HL-60/S4 (cell line): ENCODE data around the gene MLPH.

ENCODE experiments used
- in situ Hi-C: fragments of 300-500 bp; cut with MboI; formaldehyde crosslinking; loops from 2 replicates; pipeline ENCODE4 v1.14.3; 2022; ENCODE audit warnings: low sequenced_read_pairs

Gene MLPH

GRCh38 chr2:237515621-237516275 is 28.7 kb downstream of the MLPH start:
- in situ Hi-C loops, result loop anchor here (10.0 kb wide), 1 partner anchor 59 kb away; no protein-coding TSS in a partner anchor

DNA sequence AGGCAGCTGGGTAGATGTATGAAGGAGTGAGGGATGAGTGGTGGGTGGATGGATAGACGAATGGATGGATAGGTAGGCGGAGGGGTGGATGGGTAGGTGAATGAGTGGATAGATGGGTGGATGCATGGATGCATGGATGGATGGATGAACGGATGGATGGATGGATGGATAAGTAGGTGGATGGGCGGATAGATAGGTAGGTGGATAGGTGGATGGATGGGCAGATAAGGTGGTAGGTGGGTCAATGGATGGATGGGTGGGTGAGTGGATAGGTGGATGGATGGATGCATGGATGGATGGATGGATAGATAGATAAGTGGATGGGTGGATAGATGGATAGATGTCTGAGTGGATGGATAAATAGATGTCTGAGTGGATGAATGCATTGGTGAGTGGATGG is 30.1 kb downstream of the MLPH start:
- in situ Hi-C loops, result loop anchor here (10.0 kb wide), 1 partner anchor 58 kb away; no protein-coding TSS in a partner anchor

DNA sequence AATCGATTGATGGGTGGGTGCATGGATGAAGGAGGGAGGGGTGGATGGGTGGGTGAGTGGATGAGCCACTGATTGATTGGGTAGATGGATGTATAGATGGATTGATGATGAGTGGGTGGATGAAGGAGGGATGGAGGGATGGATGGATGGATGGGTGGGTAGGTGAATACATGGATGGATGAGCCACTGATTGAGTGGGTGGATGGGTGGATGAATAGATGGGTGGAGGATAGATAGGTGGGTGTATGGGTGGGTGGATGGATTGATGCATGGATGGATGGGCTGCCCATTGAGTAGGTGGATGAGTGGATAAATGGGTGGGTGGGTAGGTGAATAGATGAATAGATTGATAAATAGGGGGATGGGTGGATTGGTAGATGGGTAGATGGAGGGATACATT is 30.9 kb downstream of the MLPH start:
- in situ Hi-C loops, result loop anchor here (10.0 kb wide), 1 partner anchor 57 kb away; no protein-coding TSS in a partner anchor

GRCh38 chr2:237519506-237520245 is 32.6 kb downstream of the MLPH start:
- in situ Hi-C loops, result loop anchor here (10.0 kb wide), 1 partner anchor 55 kb away; no protein-coding TSS in a partner anchor

DNA sequence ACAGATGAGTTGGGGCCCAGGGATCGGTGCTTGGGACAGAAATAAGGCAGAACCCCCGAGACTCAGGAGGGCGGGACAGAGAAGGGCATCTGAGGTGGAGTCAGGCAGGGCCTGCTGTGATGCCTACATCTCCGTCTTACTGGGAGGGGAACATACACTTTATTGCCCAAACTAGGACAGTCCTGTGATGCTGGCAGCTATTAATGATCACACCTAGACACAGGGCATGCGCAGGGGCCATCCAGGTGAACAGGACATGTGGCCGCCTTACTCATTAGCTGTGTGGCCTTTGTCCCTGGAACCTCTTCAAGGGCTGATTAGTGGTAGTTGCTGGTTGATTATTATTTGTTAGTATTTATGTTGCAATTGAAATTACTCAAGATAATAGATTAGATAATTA is 33.2 kb downstream of the MLPH start:
- in situ Hi-C loops, result no loop called here

- in situ Hi-C loops, result no loop called here
Measured at GRCh38 chr2:237524631-237525030, 37.6 kb downstream of the MLPH start.

GRCh38 chr2:237525559-237526157 is 38.6 kb downstream of the MLPH start:
- in situ Hi-C loops, result no loop called here

DNA sequence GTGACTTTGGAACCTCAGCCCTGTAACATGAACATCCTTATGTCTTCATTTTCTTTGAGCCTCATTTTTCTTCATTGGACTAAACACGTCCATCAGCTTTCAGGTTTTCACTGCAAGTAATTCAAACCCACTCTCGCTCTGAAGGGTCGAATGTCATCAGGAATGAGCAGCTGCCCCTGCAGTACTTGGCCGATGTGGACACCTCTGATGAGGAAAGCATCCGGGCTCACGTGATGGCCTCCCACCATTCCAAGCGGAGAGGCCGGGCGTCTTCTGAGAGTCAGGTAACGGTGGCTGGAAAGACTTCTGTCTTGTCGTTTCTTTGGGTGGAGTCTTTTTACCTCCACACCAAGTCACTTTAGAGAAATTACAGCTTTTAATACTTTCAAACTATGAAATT is 40.2 kb downstream of the MLPH start:
- in situ Hi-C loops, result no loop called here

- in situ Hi-C loops, result no loop called here
Measured at GRCh38 chr2:237527766-237528165, 40.7 kb downstream of the MLPH start.

DNA sequence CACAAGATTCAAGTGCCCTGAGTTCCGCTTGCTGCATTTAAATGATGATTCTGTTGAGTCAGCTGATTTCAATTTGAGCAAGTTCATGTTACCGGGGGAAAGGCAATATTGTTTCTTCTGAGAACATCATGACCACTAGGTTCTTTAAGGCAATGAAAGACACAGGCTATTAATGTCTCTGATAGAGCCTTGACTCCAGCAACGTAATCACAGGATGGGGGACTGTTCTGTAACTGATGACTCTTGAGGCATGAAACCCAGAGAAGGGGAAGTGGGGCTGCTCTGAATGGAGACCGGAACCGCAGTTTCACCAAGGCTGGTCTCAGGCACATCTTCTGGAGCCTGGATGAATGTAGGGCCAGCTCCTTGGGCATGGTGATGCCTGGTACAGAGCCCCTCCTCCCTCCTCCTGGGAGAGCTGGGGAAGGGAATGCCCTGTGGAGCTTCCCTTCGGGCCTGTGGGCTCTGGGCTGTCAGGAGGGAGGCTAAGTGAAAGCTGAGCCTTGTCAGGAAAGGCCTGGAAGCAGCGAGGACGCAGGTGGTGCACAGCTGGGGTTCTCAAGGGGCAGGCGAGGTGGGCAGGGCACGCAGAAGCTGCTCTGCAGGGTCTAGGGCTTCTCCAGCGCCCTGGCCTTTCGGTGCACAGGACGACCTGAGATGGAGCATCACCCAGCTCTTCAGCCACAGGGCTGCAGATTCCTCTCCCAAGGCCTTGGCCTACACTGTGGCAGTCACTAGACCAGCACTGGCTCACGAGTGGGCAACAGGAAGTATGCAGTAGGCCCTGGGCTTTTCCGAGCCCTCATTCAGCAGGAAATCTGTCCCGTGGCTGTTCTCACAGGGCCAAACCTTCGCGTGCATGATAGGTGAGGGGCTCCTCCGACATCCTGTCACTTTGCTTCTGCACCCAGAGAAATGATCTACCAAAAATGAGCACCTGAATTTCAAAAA is 42.7 kb downstream of the MLPH start:
- in situ Hi-C loops, result no loop called here

GRCh38 chr2:237530472-237531433 is 43.7 kb downstream of the MLPH start:
- in situ Hi-C loops, result no loop called here

DNA sequence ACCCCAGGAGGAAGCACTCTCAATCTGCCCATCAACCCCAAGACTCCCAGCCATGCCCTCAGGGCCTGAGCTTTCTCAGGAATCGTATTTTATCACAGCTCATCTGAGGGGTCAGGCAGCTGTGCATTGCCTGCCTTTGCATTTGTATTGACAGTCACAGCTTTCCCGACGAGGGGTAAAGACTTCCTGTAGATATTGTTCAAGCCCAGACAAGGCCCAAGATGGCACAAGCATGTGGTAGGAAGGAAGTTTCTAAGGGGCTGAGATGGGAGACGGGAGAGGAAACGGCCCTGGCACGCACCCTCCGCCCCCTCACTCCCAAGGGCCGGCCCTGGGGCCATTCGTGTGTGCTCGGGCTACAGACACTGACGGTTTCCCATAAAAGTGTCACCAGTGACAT is 45.1 kb downstream of the MLPH start:
- in situ Hi-C loops, result no loop called here

GRCh38 chr2:237533668-237534161 is 46.7 kb downstream of the MLPH start:
- in situ Hi-C loops, result no loop called here

- in situ Hi-C loops, result no loop called here
Measured at GRCh38 chr2:237534380-237534779, 47.3 kb downstream of the MLPH start.

DNA sequence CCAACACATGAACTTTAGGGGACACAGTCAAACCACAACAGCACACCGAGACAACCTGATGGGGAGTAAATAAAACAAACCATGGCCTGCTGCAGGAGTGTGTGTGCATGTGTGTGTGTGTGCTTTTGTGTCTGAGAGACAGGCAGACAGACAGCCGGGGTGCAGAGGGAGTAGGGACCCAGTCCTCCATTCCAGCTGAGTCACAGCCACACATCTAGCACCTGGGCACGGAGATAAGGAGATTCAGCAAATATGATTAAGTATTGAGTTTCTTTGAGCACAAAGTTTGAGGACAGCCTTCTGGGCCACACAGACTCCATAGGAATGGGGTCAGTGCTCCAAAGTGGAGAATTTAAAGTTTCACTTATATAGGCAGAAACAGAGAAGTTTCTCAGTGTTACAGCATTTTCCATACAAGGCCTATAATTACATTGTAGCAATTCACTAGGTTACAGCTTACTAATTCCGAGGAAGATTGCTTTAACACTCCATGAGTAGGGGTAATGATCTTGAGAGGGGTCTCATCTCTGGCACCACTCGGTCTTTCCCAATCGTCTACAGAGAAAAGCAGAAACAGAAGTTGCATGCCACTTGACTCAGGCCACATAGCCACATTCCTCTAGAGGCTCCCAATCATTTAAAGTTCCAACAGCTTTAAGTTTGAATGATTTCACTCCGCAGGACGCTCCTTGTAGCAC is 48.5 kb downstream of the MLPH start:
- in situ Hi-C loops, result no loop called here

DNA sequence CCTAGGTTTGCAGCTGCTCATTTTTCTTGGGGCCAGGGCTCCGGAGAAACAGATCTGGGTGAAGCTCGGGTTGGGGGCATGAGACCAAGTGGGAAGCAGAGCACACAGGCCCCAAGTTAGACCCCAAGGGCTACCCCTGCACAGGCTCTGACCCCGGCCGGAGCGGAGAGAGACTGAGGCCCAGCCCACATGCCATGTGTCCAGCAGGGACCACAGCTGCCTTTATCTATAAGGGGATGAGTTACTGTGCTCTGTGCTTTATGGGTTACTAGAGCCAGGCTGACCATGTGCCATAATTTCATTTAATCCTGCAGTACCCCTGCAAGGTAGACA is 49.0 kb downstream of the MLPH start:
- in situ Hi-C loops, result no loop called here

DNA sequence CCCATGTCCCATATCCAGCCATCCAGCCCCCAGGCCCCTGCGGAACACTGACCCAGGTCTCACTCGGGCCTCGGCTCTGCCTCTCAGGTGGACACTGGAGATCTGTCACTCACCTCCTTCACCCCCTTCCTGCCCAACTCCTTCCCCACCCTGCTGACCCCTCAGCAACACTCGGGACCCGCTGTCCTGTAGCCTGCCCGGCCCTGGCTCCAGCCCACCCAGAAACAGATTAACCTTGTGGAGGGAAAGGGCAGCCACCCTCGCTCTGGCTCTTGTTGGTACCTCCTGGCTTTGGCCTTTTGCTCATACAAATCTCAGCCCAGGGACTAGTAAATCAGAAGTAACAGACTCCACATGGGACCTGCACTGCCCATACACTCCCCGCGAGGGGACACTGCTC is 49.6 kb downstream of the MLPH start:
- in situ Hi-C loops, result no loop called here

GRCh38 chr2:237538001-237538720 is 51.1 kb downstream of the MLPH start:
- in situ Hi-C loops, result no loop called here
